Heart right ventricle (tissue), 16 donors: ENCODE measurements around the gene LRRC61. TPM values are rescaled to one million over a fixed set of nuclear protein-coding genes. Genes with fewer than 3 reads are reported as not detected.
A peak's percentile ranks its signal among the peaks of the same experiment; 100 is the strongest.

ENCODE experiments used
- ATAC-seq, 8 donors: fragments of 200-7000 bp; cut with Tn5 transposase; one replicate each; pipeline ENCODE4 v1.9.1; 2020; ENCODE audit warnings: mild to moderate bottlenecking in 8 of 8, moderate library complexity in 8 of 8, moderate number of reproducible peaks in 1 of 8
- DNase-seq, 2 donors: peaks; one replicate each; pipeline ENCODE4 v3.0.0-alpha.2; 2020
- H3K27ac ChIP-seq, 10 donors: fragments of 200-600 bp; sonication (generic) in 2 of 10; one replicate each; pipeline versions ENCODE4 v1.5.0 to v1.8.0; 2020 to 2022; ENCODE audit warnings: mild to moderate bottlenecking in 3 of 10
- H3K27me3 ChIP-seq, 7 donors: fragments of 200-600 bp; one replicate each; pipeline ENCODE4 v1.8.0; 2021 to 2022; ENCODE audit warnings: mild to moderate bottlenecking in 2 of 7
- H3K36me3 ChIP-seq, 9 donors: fragments of 200-600 bp; sonication (generic) in 1 of 9; one replicate each; pipeline versions ENCODE4 v1.5.0 to v1.8.0; 2020 to 2022; ENCODE audit warnings: mild to moderate bottlenecking in 2 of 9
- H3K4me1 ChIP-seq, 9 donors: fragments of 200-600 bp; sonication (generic) in 1 of 9; one replicate each; pipeline versions ENCODE4 v1.5.0 to v1.8.0; 2020 to 2022; ENCODE audit warnings: mild to moderate bottlenecking in 4 of 9
- H3K4me3 ChIP-seq, 10 donors: fragments of 200-600 bp; sonication (generic) in 2 of 10; one replicate each; pipeline versions ENCODE4 v1.5.0 to v1.8.0; 2020 to 2022; ENCODE audit warnings: mild to moderate bottlenecking in 7 of 10, moderate library complexity in 2 of 10
- H3K9me3 ChIP-seq, 11 donors: fragments of 200-600 bp in 10 of 11; sonication (generic) in 2 of 11; one replicate each; pipeline versions ENCODE4 v1.5.0 to v1.8.0; 2013 to 2022; ENCODE audit warnings: mild to moderate bottlenecking in 2 of 11, control low read depth in 1 of 11, moderate library complexity in 1 of 11
- CTCF ChIP-seq, 9 donors: fragments of 200-600 bp; sonication (generic) in 2 of 9; IDR thresholded peaks; one replicate each; pipeline versions ENCODE4 v1.5.0 to v1.8.0; 2021 to 2022; ENCODE audit warnings: antibody characterized with exemption in 9 of 9, mild to moderate bottlenecking in 5 of 9, moderate library complexity in 1 of 9
- WGBS, 2 donors: extraction: QIAGEN DNeasy Blood & Tissue Kit; methylation state at CpG; one replicate each; pipeline ENCODE4 v1.1.7; 2013; ENCODE audit warnings: inconsistent platforms in 1 of 2; 5-methylcytosine and 5-hydroxymethylcytosine counted together
- intact Hi-C, 10 donors: fragments of 100-400 bp; cut with DNase I; formaldehyde crosslinking; loops; one replicate each; pipeline versions ENCODE4 v1.11.1 to v1.14.2; 2022
- polyA plus RNA-seq, 2 donors: library from polyadenylated mRNA; stranded (reverse); fragments of 200-250 nt; gene quantifications; one replicate each; pipeline ENCODE4 v1.2.3, GENCODE V29; 2013
- total RNA-seq, 10 donors: library from RNA; stranded (reverse); fragmentation: NEBNext Ultra II Directional in 3 of 10; extraction: Animal tissue kit (Norgen Biotek cat#: 25700) in 3 of 10; gene quantifications; one replicate each; pipeline versions ENCODE4 v1.2.1 to v1.2.4, GENCODE V29; 2021 to 2023
- donor health status: Arrhythmogenic right ventricular cardiomyopathy.
- donor health status: ischemic (EF 13 %, LVEDD 7.1; RV severe dilation, severe dysfunction).
- donor health status: healthy with polysubstance abuse.
- donor health status: DM: no; HTN: yes; CAD: no.
- donor health status: DM: no; HTN: no; CAD: no.
- donor health status: ischemic (EF 25% LVEDD 6.9; RV normal size, moderate dysfunction).
- donor health status: ischemic (EF 25% LVEDD 5.7; RV mildly dilated, moderate dysfunction).
- donor health status: healthy.
- donor health status: DM: yes; HTN: yes; CAD: no.
- donor health status: Ischemic cardiomyopathy.
- donor health status: ischemic (EF 35%, LVEDD 5.7; RV mildly dilated, moderate dysfunction).
- donor health status: nonischemic (EF 11% LVEDD 7.7; RV severe dilation, severe dysfunction).
- donor health status: DM: yes; HTN: yes; CAD: no.
- donor health status: PGD.
- donor health status: ischemic (EF 29% LVEDD 5.4; RV normal size, mild dysfunction).
- donor health status: nonischemic (EF 23%, LVEDD 6.1; RV moderate dilation, normal function).

LRRC61 gene
- total and polyA plus RNA-seq, 12 donors = 1.2 to 6.4 (median 3.9) TPM

- H3K9me3 ChIP-seq = no peaks in the 10 kb centered on the region
- no peak overlapping the region for H3K27ac ChIP-seq
- no peak overlapping the region for H3K4me3 ChIP-seq
- H3K27me3 ChIP-seq = peaks cover 0 to 30% (median 22%) of the 10 kb centered on the region in 7 donors
- TF ChIP-seq CTCF (IDR thresholded peaks at IDR 0.05) = no peak
- 87 to 90% methylated on average over 6 of the region's 6 CpGs for WGBS, 2 donors
- peaks cover 0 to 7% (median 0%) of the 10 kb centered on the region in 9 donors for H3K36me3 ChIP-seq
- peaks cover 0 to 31% (median 19%) of the 10 kb centered on the region in 9 donors for H3K4me1 ChIP-seq
- ATAC-seq = no peak
- intact Hi-C loops = no loop called here
- no peak for DNase-seq
Observed at GRCh38 chr7:150337659-150338081, 14.5 kb downstream of the LRRC61 start.

- H3K27me3 ChIP-seq = peaks cover 0 to 35% (median 24%) of the 10 kb centered on the region in 7 donors
- WGBS, 2 donors = 79 to 80% methylated on average over 11 of the region's 11 CpGs
- no peak for ATAC-seq
- peaks cover 0 to 7% (median 0%) of the 10 kb centered on the region in 9 donors for H3K36me3 ChIP-seq
- H3K4me1 ChIP-seq = peaks cover 0 to 31% (median 19%) of the 10 kb centered on the region in 9 donors
- no peak for DNase-seq
- no peak overlapping the region for H3K27ac ChIP-seq
- H3K9me3 ChIP-seq = no peaks in the 10 kb centered on the region
- no peak for TF ChIP-seq CTCF (IDR thresholded peaks at IDR 0.05)
- intact Hi-C loops = no loop called here
- H3K4me3 ChIP-seq = no peak overlapping the region
Observed at GRCh38 chr7:150338166-150338829, 15.1 kb downstream of the LRRC61 start.

- no peak for DNase-seq
- peaks cover 0 to 31% (median 19%) of the 10 kb centered on the region in 9 donors for H3K4me1 ChIP-seq
Observed at GRCh38 chr7:150339409-150339809, 16.3 kb downstream of the LRRC61 start.

More at GRCh38 chr7:150339409-150339809, 16.3 kb downstream of the LRRC61 start:
- no peak for TF ChIP-seq CTCF (IDR thresholded peaks at IDR 0.05)
- WGBS, 2 donors = 72 to 73% methylated on average over 9 of the region's 9 CpGs
- peaks cover 0 to 7% (median 0%) of the 10 kb centered on the region in 9 donors for H3K36me3 ChIP-seq
- H3K27ac ChIP-seq = peak overlapping the region in 1 of 10 donors; percentile 60
- no peak for ATAC-seq
- intact Hi-C loops = no loop called here
- H3K4me3 ChIP-seq = peak overlapping the region in 1 of 10 donors; percentile 53
- peaks cover 0 to 39% (median 30%) of the 10 kb centered on the region in 7 donors for H3K27me3 ChIP-seq
- H3K9me3 ChIP-seq = peaks cover 0 to 11% (median 6%) of the 10 kb centered on the region in 11 donors
